Fibroblast of mammary gland (primary cell): ENCODE data around the gene CETN3.

ENCODE experiments used
- DNase-seq: peaks from one replicate; pipeline ENCODE4 v3.0.0-alpha.2; 2010; ENCODE audit warnings: low read depth
- H3K4me3 ChIP-seq: 2 replicates; pipeline ENCODE4 v1.5.1; 2011; ENCODE audit warnings: low read depth, mild to moderate bottlenecking, low read length, moderate library complexity; ENCODE audit not compliant: control insufficient read depth
- TF ChIP-seq, protein P1 (sequence below): conservative IDR thresholded peaks from 2 replicates; pipeline ENCODE4 v1.5.1; 2011; ENCODE audit warnings: low read depth, low read length, inconsistent platforms; ENCODE audit not compliant: control insufficient read depth, insufficient read depth

The CETN3 gene

DNA sequence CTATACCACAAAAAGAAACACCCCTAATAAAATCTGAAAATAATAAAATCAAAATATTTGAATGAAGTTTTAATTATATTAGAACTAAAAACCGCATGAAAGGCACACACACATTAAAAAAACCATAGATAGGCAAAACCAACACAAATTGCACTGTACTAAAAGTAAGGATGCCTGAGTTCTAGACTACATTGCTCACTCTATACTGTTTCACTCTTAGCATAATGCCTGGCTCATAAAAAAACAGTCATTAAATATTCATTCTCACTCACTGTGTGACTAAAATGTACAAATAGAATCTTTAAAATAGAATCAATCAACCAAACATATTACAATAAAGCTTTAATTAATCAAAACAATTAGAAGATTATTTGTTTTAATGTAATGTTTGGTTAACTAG is 41.7 kb downstream of the CETN3 start:
- TF ChIP-seq, protein P1, sequence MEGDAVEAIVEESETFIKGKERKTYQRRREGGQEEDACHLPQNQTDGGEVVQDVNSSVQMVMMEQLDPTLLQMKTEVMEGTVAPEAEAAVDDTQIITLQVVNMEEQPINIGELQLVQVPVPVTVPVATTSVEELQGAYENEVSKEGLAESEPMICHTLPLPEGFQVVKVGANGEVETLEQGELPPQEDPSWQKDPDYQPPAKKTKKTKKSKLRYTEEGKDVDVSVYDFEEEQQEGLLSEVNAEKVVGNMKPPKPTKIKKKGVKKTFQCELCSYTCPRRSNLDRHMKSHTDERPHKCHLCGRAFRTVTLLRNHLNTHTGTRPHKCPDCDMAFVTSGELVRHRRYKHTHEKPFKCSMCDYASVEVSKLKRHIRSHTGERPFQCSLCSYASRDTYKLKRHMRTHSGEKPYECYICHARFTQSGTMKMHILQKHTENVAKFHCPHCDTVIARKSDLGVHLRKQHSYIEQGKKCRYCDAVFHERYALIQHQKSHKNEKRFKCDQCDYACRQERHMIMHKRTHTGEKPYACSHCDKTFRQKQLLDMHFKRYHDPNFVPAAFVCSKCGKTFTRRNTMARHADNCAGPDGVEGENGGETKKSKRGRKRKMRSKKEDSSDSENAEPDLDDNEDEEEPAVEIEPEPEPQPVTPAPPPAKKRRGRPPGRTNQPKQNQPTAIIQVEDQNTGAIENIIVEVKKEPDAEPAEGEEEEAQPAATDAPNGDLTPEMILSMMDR: no peak
- no peak for DNase-seq
- H3K4me3 ChIP-seq: no peak overlapping the region

DNA sequence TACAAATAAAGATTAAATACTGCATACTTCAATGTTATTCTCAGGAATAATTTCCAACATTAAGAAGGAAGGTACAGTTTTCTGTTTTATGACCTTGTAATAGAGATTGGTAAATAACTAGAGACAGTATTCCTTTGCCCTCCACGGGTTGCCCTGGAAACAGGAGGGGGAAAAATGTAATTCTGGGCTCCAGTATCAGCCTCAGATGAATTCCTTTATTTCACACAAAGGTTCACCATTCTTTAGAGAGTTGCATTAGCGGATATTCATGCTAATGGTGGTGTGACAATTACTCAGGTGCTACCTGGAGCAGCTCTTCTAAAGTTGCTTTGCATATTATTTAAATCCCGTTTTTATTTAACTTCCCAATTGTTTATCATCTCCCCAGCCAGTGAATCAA is 42.6 kb downstream of the CETN3 start:
- no peak overlapping the region for H3K4me3 ChIP-seq
- no peak for DNase-seq
- TF ChIP-seq, protein P1: no peak

DNA sequence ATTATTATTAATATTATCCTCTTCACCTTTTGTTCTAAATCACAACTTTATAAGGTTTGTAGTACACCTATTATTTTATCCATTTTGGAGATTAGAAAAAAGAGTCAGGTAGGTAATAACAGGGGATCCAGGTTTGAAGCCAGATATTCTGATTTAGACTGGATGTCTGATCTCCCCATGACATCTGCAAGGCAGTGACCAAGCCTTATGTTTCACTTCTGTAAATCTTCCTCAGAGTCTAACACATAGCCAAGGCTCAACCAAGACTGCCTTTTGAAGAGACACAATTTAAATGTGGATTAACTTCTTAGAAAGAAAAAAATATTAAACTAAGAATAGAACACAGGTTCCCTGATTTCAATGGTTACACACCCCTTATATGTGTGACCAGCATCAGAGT is 44.2 kb downstream of the CETN3 start:
- TF ChIP-seq, protein P1: no peak
- no peak for DNase-seq

DNA sequence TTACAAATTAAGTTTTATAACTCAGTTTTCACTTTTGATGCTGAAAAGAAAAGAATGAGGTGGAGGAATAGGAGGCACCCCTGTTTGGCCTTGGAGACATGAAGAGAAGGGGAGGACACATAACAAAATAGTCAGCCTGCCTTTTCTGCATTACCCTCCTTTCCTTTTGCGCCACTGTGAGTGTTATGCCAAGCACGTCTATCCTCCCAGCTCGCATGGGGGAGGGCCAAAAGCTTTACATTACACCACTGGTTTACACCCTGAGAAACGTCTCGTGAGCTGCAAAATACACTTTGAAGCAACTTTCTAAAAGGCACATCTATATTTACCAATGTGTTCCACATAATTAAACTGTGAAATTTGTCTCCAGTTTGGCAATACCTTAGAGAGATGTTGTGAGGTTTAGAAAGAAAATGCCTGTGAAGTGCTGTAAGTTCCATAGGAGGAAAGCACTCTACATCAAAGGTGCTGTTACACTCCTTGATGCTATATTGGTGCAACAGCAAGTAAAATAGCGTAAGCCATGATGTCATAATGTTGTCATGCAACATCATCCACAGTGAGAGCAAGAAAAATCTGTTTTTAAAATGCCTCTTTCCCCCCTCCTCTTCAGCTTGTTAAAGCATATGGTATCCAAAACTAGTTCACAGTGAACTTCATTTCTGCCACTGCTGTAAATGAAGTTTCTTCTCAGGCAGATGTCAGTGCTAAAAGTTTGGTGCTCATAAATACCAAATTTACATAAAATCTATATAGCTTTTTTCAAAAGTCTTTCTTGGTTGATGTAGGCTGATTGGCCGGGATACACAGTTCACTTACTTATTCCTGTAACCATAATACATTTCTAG is 50.3 kb downstream of the CETN3 start:
- DNase-seq: no peak

More for the DNA sequence above, 44.2 kb downstream of the CETN3 start:
- no peak overlapping the region for H3K4me3 ChIP-seq

DNA sequence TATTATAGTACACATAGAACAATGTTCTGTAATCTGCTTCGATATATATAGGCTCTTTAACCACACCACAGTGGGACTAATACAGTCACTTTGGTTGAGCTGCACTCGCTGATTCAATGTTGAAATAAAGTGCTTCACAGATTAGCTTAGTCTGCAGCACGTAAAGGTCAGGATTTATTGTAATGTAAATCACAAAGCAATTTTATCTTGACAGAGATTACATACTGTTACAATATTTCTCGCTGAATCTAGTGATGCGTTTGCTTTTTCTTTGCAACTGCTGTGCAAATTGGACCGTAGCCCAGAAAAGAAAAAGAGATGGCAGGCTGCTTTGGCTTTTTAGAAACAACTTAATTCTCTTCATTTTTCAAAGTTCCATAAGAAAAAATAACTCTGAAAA is 52.9 kb downstream of the CETN3 start:
- H3K4me3 ChIP-seq: no peak overlapping the region
- TF ChIP-seq, protein P1: no peak
- DNase-seq: peak; percentile 2

More for the DNA sequence above, 50.3 kb downstream of the CETN3 start:
- TF ChIP-seq, protein P1: no peak
- H3K4me3 ChIP-seq: no peak overlapping the region

DNA sequence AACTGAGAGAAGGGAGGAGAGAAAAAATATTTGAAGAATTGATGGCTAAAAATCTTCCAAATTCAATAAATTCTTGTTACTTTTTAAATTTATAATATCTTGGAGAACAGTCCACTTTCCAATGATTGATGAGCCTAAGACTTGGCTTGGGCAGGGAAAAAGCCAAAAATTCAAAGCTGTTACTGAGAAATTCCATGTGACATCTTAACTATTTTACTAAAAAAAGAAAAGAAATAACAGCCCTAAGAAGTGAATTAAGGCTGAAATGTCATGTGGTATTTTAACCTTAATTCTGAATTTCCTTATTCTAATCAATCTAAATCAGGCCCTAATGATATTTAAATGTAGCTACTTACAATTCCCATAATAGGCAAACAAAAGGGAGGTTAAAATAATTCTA is 53.4 kb downstream of the CETN3 start:
- TF ChIP-seq, protein P1: no peak
- H3K4me3 ChIP-seq: no peak overlapping the region
- DNase-seq: no peak
